PFSK-1 (cell line): ENCODE measurements around the gene TMC8.

Experiments
- FOXP2 ChIP-seq: optimal IDR thresholded peaks from 2 replicates; pipeline ENCODE3; 2011; ENCODE audit warnings: borderline replicate concordance, control low read depth, inconsistent platforms; ENCODE audit not compliant: insufficient read depth; ENCODE audit errors: extremely low read length, extremely low read depth
- POLR2AphosphoS5 ChIP-seq: IDR thresholded peaks from 2 replicates; pipeline ENCODE4 v1.6.1; 2012; ENCODE audit warnings: low read depth, mild to moderate bottlenecking, control low read depth, low read length, moderate library complexity
- SIN3A ChIP-seq: IDR thresholded peaks from 2 replicates; pipeline ENCODE4 v1.6.1; 2012; ENCODE audit warnings: mild to moderate bottlenecking, low read length, moderate library complexity, borderline replicate concordance; ENCODE audit not compliant: insufficient read depth
- TAF1 ChIP-seq: IDR thresholded peaks from 2 replicates; pipeline ENCODE4 v1.6.1; 2012; ENCODE audit warnings: low read length, control low read depth, borderline replicate concordance; ENCODE audit not compliant: insufficient read depth
- TF ChIP-seq, protein P1 (sequence below), 2 experiments: IDR thresholded peaks; 2 replicates each; pipeline versions ENCODE4 v1.6.1 to v1.8.0; 2011 to 2012; ENCODE audit warnings: low read depth in 2 of 2, low read length in 2 of 2, control low read depth in 1 of 2, inconsistent platforms in 1 of 2, mild to moderate bottlenecking in 1 of 2, moderate library complexity in 1 of 2; ENCODE audit not compliant: insufficient read depth in 1 of 2

DNA sequence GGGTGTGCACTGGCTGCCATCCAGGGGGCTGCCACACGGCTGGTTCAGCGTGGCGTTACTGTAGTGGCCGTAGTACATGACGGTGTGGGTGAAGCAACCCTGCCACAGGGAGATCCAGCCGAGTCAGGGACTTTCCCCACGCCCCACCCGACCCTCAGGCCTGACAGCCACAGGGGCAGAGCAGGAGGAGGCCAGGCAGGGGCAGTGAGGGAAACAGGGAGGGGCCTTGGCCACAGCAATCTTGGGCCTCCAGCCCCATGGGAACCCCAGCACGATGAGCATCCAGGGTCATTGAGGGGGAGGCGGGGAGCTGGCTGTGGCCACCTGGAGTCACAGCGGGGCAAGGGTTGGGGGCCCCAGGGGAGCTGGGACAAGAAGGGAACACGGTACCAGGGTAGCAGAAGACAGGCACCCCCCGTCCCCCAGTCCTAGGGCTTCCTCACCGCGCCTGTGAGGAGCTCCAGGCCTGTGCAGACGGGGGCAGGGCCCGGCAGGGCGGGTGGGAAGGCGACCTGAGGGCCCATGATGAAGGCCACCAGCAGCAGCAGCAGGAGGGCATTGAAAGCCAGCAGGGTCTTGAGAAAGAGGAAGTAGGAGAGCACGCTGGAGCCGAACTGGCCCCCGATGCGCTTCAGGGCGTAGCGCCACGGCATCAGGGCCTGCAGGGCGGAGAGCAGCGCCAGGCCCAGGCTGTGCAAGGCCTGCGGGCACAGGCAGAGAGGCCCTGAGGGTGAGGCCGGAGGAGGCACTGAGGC is 6.3 kb upstream of the TMC8 start:
- no peak for TF ChIP-seq POLR2AphosphoS5
- TF ChIP-seq TAF1 = no peak
- TF ChIP-seq, protein P1, sequence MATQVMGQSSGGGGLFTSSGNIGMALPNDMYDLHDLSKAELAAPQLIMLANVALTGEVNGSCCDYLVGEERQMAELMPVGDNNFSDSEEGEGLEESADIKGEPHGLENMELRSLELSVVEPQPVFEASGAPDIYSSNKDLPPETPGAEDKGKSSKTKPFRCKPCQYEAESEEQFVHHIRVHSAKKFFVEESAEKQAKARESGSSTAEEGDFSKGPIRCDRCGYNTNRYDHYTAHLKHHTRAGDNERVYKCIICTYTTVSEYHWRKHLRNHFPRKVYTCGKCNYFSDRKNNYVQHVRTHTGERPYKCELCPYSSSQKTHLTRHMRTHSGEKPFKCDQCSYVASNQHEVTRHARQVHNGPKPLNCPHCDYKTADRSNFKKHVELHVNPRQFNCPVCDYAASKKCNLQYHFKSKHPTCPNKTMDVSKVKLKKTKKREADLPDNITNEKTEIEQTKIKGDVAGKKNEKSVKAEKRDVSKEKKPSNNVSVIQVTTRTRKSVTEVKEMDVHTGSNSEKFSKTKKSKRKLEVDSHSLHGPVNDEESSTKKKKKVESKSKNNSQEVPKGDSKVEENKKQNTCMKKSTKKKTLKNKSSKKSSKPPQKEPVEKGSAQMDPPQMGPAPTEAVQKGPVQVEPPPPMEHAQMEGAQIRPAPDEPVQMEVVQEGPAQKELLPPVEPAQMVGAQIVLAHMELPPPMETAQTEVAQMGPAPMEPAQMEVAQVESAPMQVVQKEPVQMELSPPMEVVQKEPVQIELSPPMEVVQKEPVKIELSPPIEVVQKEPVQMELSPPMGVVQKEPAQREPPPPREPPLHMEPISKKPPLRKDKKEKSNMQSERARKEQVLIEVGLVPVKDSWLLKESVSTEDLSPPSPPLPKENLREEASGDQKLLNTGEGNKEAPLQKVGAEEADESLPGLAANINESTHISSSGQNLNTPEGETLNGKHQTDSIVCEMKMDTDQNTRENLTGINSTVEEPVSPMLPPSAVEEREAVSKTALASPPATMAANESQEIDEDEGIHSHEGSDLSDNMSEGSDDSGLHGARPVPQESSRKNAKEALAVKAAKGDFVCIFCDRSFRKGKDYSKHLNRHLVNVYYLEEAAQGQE (IDR thresholded peaks at IDR 0.05; ENCODE audit: insufficient read depth in 1 of 2, low read depth in 2 of 2, low read length in 2 of 2) = no peak
- no peak for TF ChIP-seq SIN3A
- no peak for TF ChIP-seq FOXP2
